Naive thymus-derived CD4-positive, alpha-beta T cell (primary cell): ENCODE data around the gene EMB. TPM values are rescaled to one million over a fixed set of nuclear protein-coding genes. Genes with fewer than 3 reads are reported as not detected.
"Not testable (repeated sequence)": the region's sequence is repeated elsewhere in the genome, so short reads cannot be mapped to it uniquely, and the experiment has no call there.

Experiments
- ATAC-seq: fragments of 150-1000 bp; cut with Tn5 transposase; 2 replicates; pipeline ENCODE4 v1.10.0; 2021; ENCODE audit warnings: mild to moderate bottlenecking, moderate library complexity
- CTCF ChIA-PET: fragments of 350-600 bp; sonication (Branson Sonifier 250); formaldehyde crosslinking; loops from one replicate; lab custom pipeline; 2021; ENCODE audit warnings: antibody characterized with exemption; lab: Charles Lee
- POLR2A ChIA-PET: fragments of 350-600 bp; sonication (Branson Sonifier 250); formaldehyde crosslinking; loops from one replicate; lab custom pipeline; 2021; ENCODE audit warnings: antibody characterized with exemption, inconsistent platforms; lab: Charles Lee
- DNase-seq, 9 donors: peaks; one replicate each; pipeline versions ENCODE4 v3.0.0 to v3.0.0-alpha.2; 2020 to 2022; ENCODE audit warnings: mixed read lengths in 1 of 9
- H3K27ac ChIP-seq: one replicate; pipeline ENCODE4 v1.7.0; 2013; ENCODE audit warnings: mild to moderate bottlenecking, low read depth, low read length, moderate library complexity
- H3K27me3 ChIP-seq, 2 donors: one replicate each; pipeline ENCODE4 v1.7.0; 2013; ENCODE audit warnings: low read length in 2 of 2, mild to moderate bottlenecking in 2 of 2, moderate library complexity in 2 of 2; ENCODE audit not compliant: control insufficient read depth in 2 of 2, insufficient read depth in 2 of 2
- H3K36me3 ChIP-seq, 3 experiments: 1 replicate in 2 of 3; 2 replicates in 1 of 3; pipeline ENCODE4 v1.7.0; 2013; ENCODE audit warnings: low read length in 3 of 3, mild to moderate bottlenecking in 3 of 3, moderate library complexity in 1 of 3; ENCODE audit not compliant: insufficient read depth in 3 of 3, control insufficient read depth in 2 of 3
- H3K4me1 ChIP-seq, 2 donors: one replicate each; pipeline ENCODE4 v1.7.0; 2013; ENCODE audit warnings: low read length in 2 of 2, mild to moderate bottlenecking in 2 of 2, moderate library complexity in 1 of 2; ENCODE audit not compliant: control insufficient read depth in 2 of 2, insufficient read depth in 2 of 2
- H3K4me3 ChIP-seq: 2 replicates; pipeline ENCODE4 v1.7.0; 2013; ENCODE audit warnings: mild to moderate bottlenecking, low read length
- H3K9me3 ChIP-seq, 3 experiments: 1 replicate in 2 of 3; 2 replicates in 1 of 3; pipeline ENCODE4 v1.7.0; 2013; ENCODE audit warnings: low read length in 3 of 3; ENCODE audit not compliant: control insufficient read depth in 2 of 3
- H3K27ac Mint-ChIP-seq, 9 donors: one replicate each; pipeline ENCODE4 v1.8.0; 2020 to 2022; ENCODE audit warnings: mixed read lengths in 9 of 9, mild to moderate bottlenecking in 8 of 9, moderate library complexity in 5 of 9, inconsistent platforms in 2 of 9
- H3K27me3 Mint-ChIP-seq, 5 donors: one replicate each; pipeline ENCODE4 v1.8.0; 2021 to 2022; ENCODE audit warnings: mixed read lengths in 5 of 5, mild to moderate bottlenecking in 1 of 5
- H3K36me3 Mint-ChIP-seq, 5 donors: one replicate each; pipeline ENCODE4 v1.8.0; 2020 to 2022; ENCODE audit warnings: mixed read lengths in 5 of 5, mild to moderate bottlenecking in 3 of 5, inconsistent platforms in 1 of 5
- H3K4me1 Mint-ChIP-seq, 7 donors: one replicate each; pipeline ENCODE4 v1.8.0; 2020 to 2022; ENCODE audit warnings: mixed read lengths in 7 of 7, mild to moderate bottlenecking in 3 of 7, inconsistent platforms in 1 of 7
- H3K4me3 Mint-ChIP-seq, 10 donors: one replicate each; pipeline ENCODE4 v1.8.0; 2020 to 2022; ENCODE audit warnings: mild to moderate bottlenecking in 10 of 10, mixed read lengths in 10 of 10, moderate library complexity in 6 of 10, inconsistent platforms in 2 of 10
- H3K9me3 Mint-ChIP-seq, 11 donors: one replicate each; pipeline ENCODE4 v1.8.0; 2020 to 2022; ENCODE audit warnings: mixed read lengths in 11 of 11, mild to moderate bottlenecking in 4 of 11, inconsistent platforms in 1 of 11, moderate library complexity in 1 of 11
- intact Hi-C, 2 donors: fragments of 100-400 bp; cut with micrococcal nuclease; formaldehyde crosslinking; loops; one replicate each; pipeline ENCODE4 v1.15.1; 2023
- polyA plus RNA-seq, 2 donors: library from polyadenylated mRNA; unstranded; fragments of 300-500 nt; fragmentation: Illumina TruSeq; gene quantifications; one replicate each; pipeline ENCODE4 v1.2.3, GENCODE V29; 2021
- total RNA-seq, 6 experiments: library from RNA in 5 of 6; stranded (reverse) in 5 of 6; gene quantifications; 1 replicate in 5 of 6; 2 replicates in 1 of 6; pipeline ENCODE4 v1.2.3 and lab custom pipeline; 2021 to 2026

EMB gene
- total and polyA plus RNA-seq, 7 experiments from 2014 or later, result 105 to 204 (median 159) TPM

- DNase-seq (peak in 8 of 9 donors; percentile 27 to 69 (median 58)), ATAC-seq (peak; percentile 47)
- peaks cover 0 to 3% (median 0%) of the 10 kb centered on the region in 3 experiments for H3K36me3 ChIP-seq
- peaks cover 0 to 8% (median 0%) of the 10 kb centered on the region in 11 donors for H3K9me3 Mint-ChIP-seq
- peak overlapping the region; percentile 36 to 89 (median 80) for H3K4me3 Mint-ChIP-seq
- H3K4me3 ChIP-seq, result peak overlapping the region; percentile 44
- peaks cover 0 to 19% (median 0%) of the 10 kb centered on the region in 5 donors for H3K36me3 Mint-ChIP-seq
- H3K9me3 ChIP-seq, result no peaks in the 10 kb centered on the region
- H3K27ac Mint-ChIP-seq, result peak overlapping the region; percentile 82 to 98 (median 90)
- H3K4me1 Mint-ChIP-seq, result peaks cover 42 to 86% (median 78%) of the 10 kb centered on the region in 7 donors
- CTCF ChIA-PET, result interaction anchor here (0.8 to 1.6 kb wide), 4 partner anchors 17 to 311 kb away, joined by 3 to 7 read pairs (median 4); no protein-coding TSS in a partner anchor
- POLR2A ChIA-PET, result interaction anchor here (1.1 kb wide), 1 partner anchor 44 kb away, joined by 4 read pairs; no protein-coding TSS in a partner anchor
- H3K27ac ChIP-seq, result peak overlapping the region; percentile 55
- no peaks in the 10 kb centered on the region for H3K27me3 Mint-ChIP-seq
- intact Hi-C loops, result loop anchor here in 1 of 2 donors (1.0 kb wide), 1 partner anchor 222 kb away; no protein-coding TSS in a partner anchor
- H3K27me3 ChIP-seq, result no peaks in the 10 kb centered on the region
- peaks cover 42 to 43% of the 10 kb centered on the region in 2 donors for H3K4me1 ChIP-seq
Measured at GRCh38 chr5:50445296-50445949, 4.3 kb upstream of the EMB start.

GRCh38 chr5:50442559-50443539, 1.8 kb upstream of the EMB start:
- CTCF ChIA-PET, result interaction anchor here (1.2 to 3.4 kb wide), 2 partner anchors 12 to 71 kb away, joined by 5 to 17 read pairs; no protein-coding TSS in a partner anchor
- peak overlapping the region; percentile 89 for H3K27ac ChIP-seq

GRCh38 chr5:50441493-50441955, 436 bp upstream of the EMB start:
- peaks cover 40 to 45% of the 10 kb centered on the region in 2 donors for H3K4me1 ChIP-seq
- POLR2A ChIA-PET, result interaction anchor here (0.6 to 3.2 kb wide), 22 partner anchors 10 to 307 kb away, joined by 3 to 21 read pairs (median 5); partner anchors contain the start of gene PARP8

More at GRCh38 chr5:50442559-50443539, 1.8 kb upstream of the EMB start:
- not testable (repeated sequence) for H3K27me3 Mint-ChIP-seq, H3K36me3 ChIP-seq, H3K27me3 ChIP-seq, ATAC-seq, H3K4me3 ChIP-seq, DNase-seq, H3K9me3 Mint-ChIP-seq, H3K9me3 ChIP-seq
- POLR2A ChIA-PET, result interaction anchor here (1.0 to 1.8 kb wide), 3 partner anchors 19 to 224 kb away, joined by 4 to 5 read pairs (median 5); partner anchors contain the start of gene PARP8
- H3K4me1 Mint-ChIP-seq, result peaks cover 38 to 88% (median 75%) of the 10 kb centered on the region in 7 donors
- intact Hi-C loops, result loop anchor here (1.0 to 5.0 kb wide), 3 partner anchors 36 to 147 kb away; no protein-coding TSS in a partner anchor
- H3K36me3 Mint-ChIP-seq, result peaks cover 0 to 19% (median 0%) of the 10 kb centered on the region in 5 donors
- peaks cover 42 to 49% of the 10 kb centered on the region in 2 donors for H3K4me1 ChIP-seq
- peak overlapping the region; percentile 11 to 99 (median 65) for H3K4me3 Mint-ChIP-seq
- H3K27ac Mint-ChIP-seq, result peak overlapping the region; percentile 80 to 99 (median 97)

DNA sequence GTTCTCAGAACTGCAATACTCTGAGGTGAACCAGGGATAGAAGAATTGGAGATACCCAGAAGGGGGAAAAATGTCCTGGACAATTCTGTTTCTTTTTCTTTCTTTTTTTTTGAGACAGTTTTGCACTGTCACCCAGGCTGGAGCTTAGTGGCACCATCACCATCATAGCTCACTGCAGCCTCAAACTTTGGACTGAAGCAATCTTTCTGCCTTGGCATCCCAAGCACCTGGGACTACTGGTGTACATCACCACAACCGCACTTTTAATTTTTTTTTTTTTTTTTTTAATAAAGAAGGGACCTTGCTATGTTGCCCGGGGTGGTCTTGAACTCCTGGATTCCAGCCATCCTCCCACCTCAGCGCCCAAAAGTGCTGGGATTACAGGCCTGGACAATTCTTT, 1.9 kb downstream of the EMB start:
- Mint-ChIP-seq H3K27ac (peak overlapping the region in 5 of 9 donors; percentile 25 to 99 (median 97)), H3K4me1 (peaks cover 37 to 88% (median 75%) of the 10 kb centered on the region in 7 donors), H3K9me3 (no peaks in the 10 kb centered on the region), H3K27me3 (no peaks in the 10 kb centered on the region), H3K36me3 (peaks cover 0 to 27% (median 4%) of the 10 kb centered on the region in 5 donors), H3K4me3 (peak overlapping the region; percentile 88 to 99 (median 94))
- ChIA-PET POLR2A (interaction anchor here (3.2 kb wide), 1 partner anchor 11 kb away, joined by 21 read pairs; no protein-coding TSS in a partner anchor), CTCF (interaction anchor here (1.2 kb wide), 1 partner anchor 8 kb away, joined by 3 read pairs; no protein-coding TSS in a partner anchor)
- Histone ChIP-seq H3K9me3 (no peaks in the 10 kb centered on the region), H3K27me3 (no peaks in the 10 kb centered on the region), H3K4me3 (peak overlapping the region; percentile 73), H3K4me1 (peaks cover 32 to 45% of the 10 kb centered on the region in 2 donors), H3K27ac (no peak overlapping the region), H3K36me3 (peaks cover 0 to 3% (median 0%) of the 10 kb centered on the region in 3 experiments)
- DNase-seq, result no peak
- intact Hi-C loops, result no loop called here
- no peak for ATAC-seq

More at GRCh38 chr5:50441493-50441955, 436 bp upstream of the EMB start:
- intact Hi-C loops, result loop anchor here (1.0 to 5.0 kb wide), 9 partner anchors 13 to 227 kb away; no protein-coding TSS in a partner anchor
- H3K27ac ChIP-seq, result peak overlapping the region; percentile 89
- peaks cover 0 to 4% (median 0%) of the 10 kb centered on the region in 11 donors for H3K9me3 Mint-ChIP-seq
- no peaks in the 10 kb centered on the region for H3K27me3 ChIP-seq
- H3K36me3 Mint-ChIP-seq, result peaks cover 0 to 18% (median under 1%) of the 10 kb centered on the region in 5 donors
- H3K4me3 ChIP-seq, result peak overlapping the region; percentile 73
- no peaks in the 10 kb centered on the region for H3K27me3 Mint-ChIP-seq
- H3K27ac Mint-ChIP-seq, result peak overlapping the region; percentile 96 to 99 (median 97)
- peak overlapping the region; percentile 88 to 99 (median 94) for H3K4me3 Mint-ChIP-seq
- peak; percentile 17 for ATAC-seq
- no peaks in the 10 kb centered on the region for H3K9me3 ChIP-seq
- H3K36me3 ChIP-seq, result peaks cover 0 to 3% (median 0%) of the 10 kb centered on the region in 3 experiments
- DNase-seq, result no peak
- CTCF ChIA-PET, result interaction anchor here (0.6 to 3.4 kb wide), 8 partner anchors 11 to 317 kb away, joined by 3 to 17 read pairs (median 4); partner anchors contain the start of gene PARP8
- H3K4me1 Mint-ChIP-seq, result peaks cover 41 to 88% (median 74%) of the 10 kb centered on the region in 7 donors

DNA sequence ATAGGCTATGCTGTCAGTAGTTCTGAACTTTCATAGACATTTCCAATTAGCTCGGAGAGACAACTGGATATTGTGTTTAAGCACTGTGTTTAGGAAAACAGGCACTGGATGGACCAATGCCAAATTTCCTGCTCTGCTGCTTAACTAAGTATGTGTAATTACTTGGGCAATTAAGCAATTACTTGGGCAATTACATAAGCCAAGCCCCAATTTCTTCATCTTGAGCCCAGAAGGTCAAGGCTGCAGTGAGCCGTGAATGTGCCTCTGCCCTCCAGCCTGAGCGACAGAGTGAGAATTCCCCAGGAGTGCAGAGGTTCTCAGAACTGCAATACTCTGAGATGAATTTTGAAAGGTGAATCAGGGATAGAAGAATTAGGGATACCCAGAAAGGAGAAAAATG, 3.0 kb downstream of the EMB start:
- POLR2A ChIA-PET, ATAC-seq, H3K4me3 ChIP-seq, H3K27ac ChIP-seq, H3K9me3 ChIP-seq, DNase-seq, H3K9me3 Mint-ChIP-seq, H3K36me3 ChIP-seq, intact Hi-C loops, CTCF ChIA-PET, H3K27me3 ChIP-seq, H3K27me3 Mint-ChIP-seq: not testable (repeated sequence)
- Mint-ChIP-seq H3K36me3 (peaks cover 0 to 28% (median 4%) of the 10 kb centered on the region in 5 donors), H3K4me3 (peak overlapping the region in 9 of 10 donors; percentile 15 to 99 (median 88)), H3K4me1 (peaks cover 40 to 89% (median 77%) of the 10 kb centered on the region in 7 donors), H3K27ac (peak overlapping the region in 5 of 9 donors; percentile 38 to 97 (median 57))
- H3K4me1 ChIP-seq, result peaks cover 36 to 45% of the 10 kb centered on the region in 2 donors
